ENCODE measurements around the gene GABRG3.

The GABRG3 gene

DNA sequence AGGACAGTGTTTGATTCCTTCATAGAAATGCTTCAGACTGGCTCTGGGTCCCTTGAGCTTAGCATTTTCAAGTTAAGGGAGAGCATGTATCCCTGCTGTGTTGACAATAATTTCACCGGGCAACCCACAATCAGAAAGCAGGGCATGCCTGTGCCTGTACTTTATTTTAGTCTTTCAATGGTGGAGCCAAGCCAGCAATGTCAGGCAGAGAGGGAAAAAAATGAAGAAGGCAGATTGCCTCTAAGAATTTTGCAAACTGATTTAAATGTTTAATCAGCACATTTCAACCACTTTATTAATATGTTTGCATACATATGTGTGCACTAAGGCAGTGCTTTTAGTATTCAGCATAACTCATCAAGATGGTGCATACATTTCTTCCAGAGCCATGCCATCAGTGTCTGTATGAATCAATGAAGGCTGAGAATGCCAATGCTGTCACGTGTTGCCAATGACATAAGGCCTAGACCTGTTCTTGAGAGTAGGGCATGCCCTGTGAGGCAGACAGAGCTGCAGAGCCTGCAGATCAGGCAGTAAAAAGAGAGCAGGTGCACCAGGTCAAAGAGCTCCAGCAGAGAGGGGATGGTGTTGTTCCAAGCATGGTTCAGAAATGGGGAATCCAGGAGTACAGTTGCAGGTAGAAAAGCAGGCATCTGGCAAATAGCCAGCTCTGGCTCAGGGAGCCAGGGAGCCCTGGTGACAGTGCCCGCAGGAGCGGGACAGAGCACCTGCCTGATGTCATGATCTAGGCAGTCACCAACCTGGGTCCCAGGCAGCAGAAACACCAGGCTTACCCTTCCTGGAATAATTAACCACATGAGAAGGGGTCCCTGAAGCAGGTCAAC is 508.5 kb downstream of the GABRG3 start:
- DNase-seq (ENCODE audit: insufficient read length, low spot score) (no peak), FAIRE-seq (no peak)
- TF ChIP-seq POLR2A (IDR thresholded peaks at IDR 0.05; ENCODE audit: low read depth, low read length) (no peak), SPI1 (IDR thresholded peaks at IDR 0.05; ENCODE audit: low read depth, low read length) (no peak), POU2F2 (IDR thresholded peaks at IDR 0.05; ENCODE audit: low read depth, low read length) (no peak)

DNA sequence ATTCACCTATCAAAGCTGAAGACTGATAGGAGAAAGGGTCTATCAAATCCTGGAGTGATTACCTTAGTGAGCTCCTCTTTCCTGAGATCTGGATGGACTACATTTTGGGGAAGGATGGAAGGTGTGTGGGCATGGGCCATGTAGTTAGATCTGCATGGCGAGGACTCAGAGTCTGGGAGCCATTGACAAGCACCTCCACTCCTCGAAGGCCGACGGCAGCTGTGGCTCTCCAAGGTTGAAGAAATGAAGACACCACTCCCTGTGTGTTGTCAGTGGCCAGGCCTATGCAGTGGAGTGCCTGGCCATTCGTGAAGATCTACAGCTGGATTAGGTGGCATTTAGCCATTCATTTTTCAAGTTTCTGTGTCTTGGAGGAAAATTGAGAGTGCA is 509.2 kb downstream of the GABRG3 start:
- no peak for FAIRE-seq
- no peak for DNase-seq (ENCODE audit: insufficient read length, low spot score)
- no peak for TF ChIP-seq POLR2AphosphoS5 (IDR thresholded peaks at IDR 0.05; ENCODE audit: low read depth, low read length)
- TF ChIP-seq SPI1 (IDR thresholded peaks at IDR 0.05; ENCODE audit: low read depth, low read length), result no peak
- no peak for TF ChIP-seq PAX5 (IDR thresholded peaks at IDR 0.05; ENCODE audit: insufficient read depth, low read length, severe bottlenecking)
- TF ChIP-seq TAF1 (IDR thresholded peaks at IDR 0.05; ENCODE audit: low read depth, low read length), result no peak
- TF ChIP-seq POU2F2 (IDR thresholded peaks at IDR 0.05; ENCODE audit: low read depth, low read length), result no peak
- no peak for TF ChIP-seq POLR2A (IDR thresholded peaks at IDR 0.05; ENCODE audit: low read depth, low read length)

DNA sequence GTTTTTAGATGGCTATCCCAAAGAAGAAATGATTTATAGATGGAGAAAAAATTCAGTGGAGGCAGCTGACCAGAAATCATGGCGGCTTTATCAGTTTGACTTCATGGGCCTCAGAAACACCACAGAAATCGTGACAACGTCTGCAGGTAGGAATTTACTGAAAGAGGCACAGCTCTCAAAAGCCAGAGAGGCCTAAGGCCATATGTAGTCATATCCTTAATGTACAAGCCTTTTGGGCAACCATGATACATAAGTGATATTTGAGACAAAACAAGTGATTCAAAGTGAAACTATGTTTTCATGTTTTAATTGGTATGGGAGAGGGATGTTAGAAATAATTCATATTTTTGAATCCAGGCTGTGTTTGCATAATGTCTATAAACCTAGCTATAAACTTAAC is 509.7 kb downstream of the GABRG3 start:
- DNase-seq (ENCODE audit: insufficient read length, low spot score) (no peak), FAIRE-seq (no peak)
- no peak for TF ChIP-seq PAX5 (IDR thresholded peaks at IDR 0.05; ENCODE audit: insufficient read depth, low read length, severe bottlenecking)
- no peak for TF ChIP-seq POU2F2 (IDR thresholded peaks at IDR 0.05; ENCODE audit: low read depth, low read length)

DNA sequence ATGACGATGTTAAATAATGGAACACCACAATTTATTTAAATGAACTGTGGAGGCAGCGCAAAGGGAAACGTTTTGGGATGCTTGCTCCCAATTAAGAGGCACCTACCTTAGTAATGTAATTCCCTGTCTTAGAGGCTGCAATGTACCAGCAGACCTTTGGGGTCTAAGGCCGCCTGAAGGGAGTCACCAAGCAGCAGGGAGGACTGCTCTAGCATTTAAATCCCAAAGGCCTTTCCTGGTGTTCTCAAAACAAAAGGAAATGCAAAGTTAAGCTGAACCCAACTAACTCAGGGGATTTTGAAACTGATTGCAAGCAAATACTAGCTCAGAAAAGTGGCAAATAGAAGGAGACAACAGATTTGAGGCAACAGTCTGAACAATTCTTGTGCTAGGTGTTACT is 510.8 kb downstream of the GABRG3 start:
- no peak for TF ChIP-seq POU2F2 (IDR thresholded peaks at IDR 0.05; ENCODE audit: low read depth, low read length)
- no peak for TF ChIP-seq TAF1 (IDR thresholded peaks at IDR 0.05; ENCODE audit: low read depth, low read length)
- no peak for TF ChIP-seq PAX5 (IDR thresholded peaks at IDR 0.05; ENCODE audit: insufficient read depth, low read length, severe bottlenecking)
- no peak for TF ChIP-seq POLR2AphosphoS5 (IDR thresholded peaks at IDR 0.05; ENCODE audit: low read depth, low read length)
- no peak for TF ChIP-seq SPI1 (IDR thresholded peaks at IDR 0.05; ENCODE audit: low read depth, low read length)
- no peak for TF ChIP-seq POLR2A (IDR thresholded peaks at IDR 0.05; ENCODE audit: low read depth, low read length)
- DNase-seq (ENCODE audit: insufficient read length, low spot score) (no peak), FAIRE-seq (no peak)

DNA sequence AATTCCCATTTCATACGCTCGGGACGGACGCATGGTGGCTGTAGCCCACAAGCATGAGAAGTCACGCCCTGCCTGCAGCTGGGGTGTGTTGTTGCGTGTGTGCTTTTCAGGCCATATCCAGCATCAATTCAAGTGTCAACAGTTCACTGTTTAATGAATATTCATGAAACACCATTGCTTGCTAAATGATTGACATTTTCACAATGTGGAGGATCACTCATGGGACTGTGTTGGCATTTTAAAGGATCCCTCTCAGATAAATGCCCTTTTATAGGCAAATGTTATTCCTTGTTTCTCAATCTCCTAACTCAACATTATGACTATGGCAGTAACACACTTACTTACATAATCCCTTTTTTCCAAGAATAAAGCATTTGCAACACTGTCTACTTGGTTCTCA is 511.3 kb downstream of the GABRG3 start:
- TF ChIP-seq PAX5 (IDR thresholded peaks at IDR 0.05; ENCODE audit: insufficient read depth, low read length, severe bottlenecking) (no peak), POLR2A (IDR thresholded peaks at IDR 0.05; ENCODE audit: low read depth, low read length) (no peak), POU2F2 (IDR thresholded peaks at IDR 0.05; ENCODE audit: low read depth, low read length) (no peak), TAF1 (IDR thresholded peaks at IDR 0.05; ENCODE audit: low read depth, low read length) (no peak), SPI1 (IDR thresholded peaks at IDR 0.05; ENCODE audit: low read depth, low read length) (no peak), POLR2AphosphoS5 (IDR thresholded peaks at IDR 0.05; ENCODE audit: low read depth, low read length) (no peak)
- no peak for DNase-seq (ENCODE audit: insufficient read length, low spot score)
- FAIRE-seq, result no peak

DNA sequence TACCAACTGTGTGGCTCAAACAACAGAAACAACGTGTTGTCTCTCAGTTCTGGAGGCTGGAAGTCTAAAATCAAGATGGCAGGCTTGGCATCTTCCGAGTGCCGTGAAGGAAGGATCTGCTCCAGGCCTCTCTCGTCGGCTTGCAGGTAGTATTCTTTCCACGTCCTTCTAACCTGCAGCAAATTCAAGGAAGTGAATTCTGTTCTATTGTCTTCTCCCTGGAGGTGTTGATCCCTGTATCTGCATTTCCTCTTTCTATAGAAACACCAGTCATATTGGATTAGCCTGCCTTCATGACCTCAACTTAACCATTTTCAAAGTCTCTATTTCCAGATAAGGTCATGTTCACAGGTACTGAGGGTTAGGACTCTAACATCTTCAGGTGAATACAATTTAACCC is 512.1 kb downstream of the GABRG3 start:
- TF ChIP-seq TAF1 (IDR thresholded peaks at IDR 0.05; ENCODE audit: low read depth, low read length) (no peak), POLR2AphosphoS5 (IDR thresholded peaks at IDR 0.05; ENCODE audit: low read depth, low read length) (no peak), PAX5 (IDR thresholded peaks at IDR 0.05; ENCODE audit: insufficient read depth, low read length, severe bottlenecking) (no peak), SPI1 (IDR thresholded peaks at IDR 0.05; ENCODE audit: low read depth, low read length) (no peak), POLR2A (IDR thresholded peaks at IDR 0.05; ENCODE audit: low read depth, low read length) (no peak), POU2F2 (IDR thresholded peaks at IDR 0.05; ENCODE audit: low read depth, low read length) (no peak)
- FAIRE-seq (no peak), DNase-seq (ENCODE audit: insufficient read length, low spot score) (no peak)

DNA sequence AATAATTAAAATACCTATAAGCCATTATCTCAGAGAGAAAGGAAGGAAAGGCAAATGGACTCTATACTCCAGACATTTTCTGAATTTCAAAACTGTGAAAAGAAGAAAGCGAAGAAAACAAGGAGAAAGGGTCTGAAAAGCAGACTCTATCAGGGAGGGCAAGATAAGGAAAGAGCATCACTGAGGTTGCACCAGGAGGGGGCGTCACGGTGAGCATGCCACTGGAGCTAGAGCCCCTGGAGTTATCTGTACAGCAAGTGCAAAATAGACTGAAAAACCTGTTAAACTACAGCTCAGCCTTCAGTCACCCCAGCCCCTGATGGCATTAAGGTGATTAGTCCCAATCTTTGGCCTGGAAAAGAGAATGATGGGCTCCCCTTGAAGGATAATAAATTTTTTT is 514.3 kb downstream of the GABRG3 start:
- FAIRE-seq (no peak), DNase-seq (ENCODE audit: insufficient read length, low spot score) (no peak)
- TF ChIP-seq POLR2A (IDR thresholded peaks at IDR 0.05; ENCODE audit: low read depth, low read length), result no peak
- no peak for TF ChIP-seq SPI1 (IDR thresholded peaks at IDR 0.05; ENCODE audit: low read depth, low read length)
- no peak for TF ChIP-seq PAX5 (IDR thresholded peaks at IDR 0.05; ENCODE audit: insufficient read depth, low read length, severe bottlenecking)
- TF ChIP-seq TAF1 (IDR thresholded peaks at IDR 0.05; ENCODE audit: low read depth, low read length), result no peak
- TF ChIP-seq POLR2AphosphoS5 (IDR thresholded peaks at IDR 0.05; ENCODE audit: low read depth, low read length), result no peak
- TF ChIP-seq POU2F2 (IDR thresholded peaks at IDR 0.05; ENCODE audit: low read depth, low read length), result no peak

DNA sequence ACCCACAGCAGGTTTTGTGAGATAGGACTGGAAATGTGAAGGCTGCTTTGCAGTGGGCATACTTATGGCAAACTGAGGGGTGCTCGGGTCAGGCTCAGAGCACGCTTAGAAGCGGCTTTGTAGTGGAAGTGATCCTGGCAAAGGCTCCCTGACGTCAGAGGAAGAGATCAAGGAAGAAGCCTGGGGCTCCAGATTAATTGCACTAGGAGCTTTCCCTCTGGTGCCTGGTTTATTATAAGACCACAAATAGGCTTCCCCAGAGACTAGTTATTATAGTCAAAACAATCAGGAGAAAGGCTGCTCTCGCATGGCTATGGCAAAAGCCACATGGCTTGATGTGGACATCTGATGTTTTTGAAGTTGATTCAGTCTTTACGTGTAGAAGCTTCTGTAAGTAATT is 515.1 kb downstream of the GABRG3 start:
- no peak for FAIRE-seq
- TF ChIP-seq POU2F2 (IDR thresholded peaks at IDR 0.05; ENCODE audit: low read depth, low read length), result no peak
- TF ChIP-seq POLR2A (IDR thresholded peaks at IDR 0.05; ENCODE audit: low read depth, low read length), result no peak
- no peak for TF ChIP-seq TAF1 (IDR thresholded peaks at IDR 0.05; ENCODE audit: low read depth, low read length)
- TF ChIP-seq SPI1 (IDR thresholded peaks at IDR 0.05; ENCODE audit: low read depth, low read length), result no peak
- TF ChIP-seq POLR2AphosphoS5 (IDR thresholded peaks at IDR 0.05; ENCODE audit: low read depth, low read length), result no peak
- TF ChIP-seq PAX5 (IDR thresholded peaks at IDR 0.05; ENCODE audit: insufficient read depth, low read length, severe bottlenecking), result no peak

DNA sequence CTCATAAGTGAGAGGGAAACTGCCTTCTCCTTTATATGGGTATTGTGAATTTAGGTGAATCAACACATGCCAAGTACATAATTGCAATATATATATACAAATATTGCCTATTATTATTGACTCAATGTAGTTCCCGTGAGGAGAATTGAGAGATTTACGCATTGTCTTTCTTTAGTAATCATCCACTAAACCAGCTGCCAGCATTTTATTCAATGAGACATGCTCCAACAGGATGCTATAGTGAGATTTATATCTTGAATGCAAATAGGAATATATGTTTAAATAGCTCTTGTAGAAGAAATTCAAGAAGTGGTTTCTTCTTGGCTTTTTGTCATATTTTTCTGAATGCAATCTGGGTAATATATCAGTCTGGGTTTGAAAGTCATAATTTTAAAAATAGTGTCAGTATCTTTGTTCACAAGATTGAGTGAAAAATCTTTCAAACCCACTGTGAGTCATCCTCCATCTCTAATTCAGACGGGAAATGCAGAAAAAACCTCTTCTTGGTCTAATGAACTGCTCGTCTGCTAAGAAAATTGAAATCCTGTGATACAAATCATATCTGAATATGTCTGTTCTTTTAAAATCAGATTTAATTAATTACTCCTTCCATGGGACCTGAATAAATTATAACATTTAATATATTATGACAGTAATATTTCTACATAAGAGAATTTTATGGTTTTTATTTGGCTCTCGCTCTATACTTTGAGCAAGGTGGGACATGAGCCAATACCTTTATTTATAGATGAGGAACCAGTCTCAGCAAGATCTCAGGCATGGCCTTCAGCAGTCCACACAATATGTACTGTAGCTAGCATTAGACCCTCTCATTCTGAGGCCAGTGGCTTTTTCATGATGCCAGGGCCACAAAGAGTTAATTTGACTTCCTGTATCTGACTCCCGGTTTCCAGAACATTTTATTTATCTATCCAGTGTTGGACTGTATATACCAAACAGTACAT is 516.0 kb downstream of the GABRG3 start:
- no peak for FAIRE-seq
- TF ChIP-seq SPI1 (IDR thresholded peaks at IDR 0.05; ENCODE audit: low read depth, low read length), result no peak
- no peak for TF ChIP-seq POLR2A (IDR thresholded peaks at IDR 0.05; ENCODE audit: low read depth, low read length)
- no peak for TF ChIP-seq POLR2AphosphoS5 (IDR thresholded peaks at IDR 0.05; ENCODE audit: low read depth, low read length)
- TF ChIP-seq TAF1 (IDR thresholded peaks at IDR 0.05; ENCODE audit: low read depth, low read length), result no peak
- TF ChIP-seq PAX5 (IDR thresholded peaks at IDR 0.05; ENCODE audit: insufficient read depth, low read length, severe bottlenecking), result no peak
- TF ChIP-seq POU2F2 (IDR thresholded peaks at IDR 0.05; ENCODE audit: low read depth, low read length), result no peak
- no peak for DNase-seq (ENCODE audit: insufficient read length, low spot score)

More for the DNA sequence above, 515.1 kb downstream of the GABRG3 start:
- no peak for DNase-seq (ENCODE audit: insufficient read length, low spot score)

Measured in GM12891 (cell line).